GM19193 (cell line): Measurements from ENCODE around the gene TESK2.

ENCODE experiments used
- POLR2A ChIP-seq: IDR thresholded peaks from 4 replicates; pipeline ENCODE4 v1.6.1; 2011; ENCODE audit not compliant: insufficient read depth, insufficient read length; ENCODE audit errors: extremely low read depth

Gene TESK2

GRCh38 chr1:45378184-45378583 is 112.8 kb downstream of the TESK2 start:
- no peak for TF ChIP-seq POLR2A

- no peak for TF ChIP-seq POLR2A
Observed at GRCh38 chr1:45375104-45376090, 115.6 kb downstream of the TESK2 start.

GRCh38 chr1:45373573-45373972 is 117.4 kb downstream of the TESK2 start:
- TF ChIP-seq POLR2A = no peak

DNA sequence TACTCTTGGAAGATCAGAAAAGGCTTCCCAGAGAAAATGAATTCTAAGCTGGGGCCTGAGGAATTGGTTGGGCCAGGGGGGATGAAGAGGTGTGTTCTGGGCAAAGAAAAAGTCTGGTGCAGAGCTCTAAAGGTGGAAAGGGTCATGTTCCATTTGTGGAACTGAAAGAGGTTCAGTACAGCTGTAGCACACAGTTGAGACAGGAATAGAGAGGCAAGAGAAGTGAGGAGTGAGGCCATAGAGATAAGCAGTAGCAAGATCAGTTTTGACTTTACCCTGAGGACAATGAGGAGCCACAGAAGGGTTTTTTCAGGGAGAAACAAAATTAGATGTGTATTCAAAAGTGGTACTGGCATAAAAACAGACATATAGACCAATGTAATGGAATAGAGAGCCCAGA is 120.4 kb downstream of the TESK2 start:
- no peak for TF ChIP-seq POLR2A

- TF ChIP-seq POLR2A = no peak
Observed at GRCh38 chr1:45365051-45365450, 125.9 kb downstream of the TESK2 start.

GRCh38 chr1:45364294-45364693 is 126.7 kb downstream of the TESK2 start:
- no peak for TF ChIP-seq POLR2A

- no peak for TF ChIP-seq POLR2A
Observed at GRCh38 chr1:45359882-45360513, 131.0 kb downstream of the TESK2 start.

DNA sequence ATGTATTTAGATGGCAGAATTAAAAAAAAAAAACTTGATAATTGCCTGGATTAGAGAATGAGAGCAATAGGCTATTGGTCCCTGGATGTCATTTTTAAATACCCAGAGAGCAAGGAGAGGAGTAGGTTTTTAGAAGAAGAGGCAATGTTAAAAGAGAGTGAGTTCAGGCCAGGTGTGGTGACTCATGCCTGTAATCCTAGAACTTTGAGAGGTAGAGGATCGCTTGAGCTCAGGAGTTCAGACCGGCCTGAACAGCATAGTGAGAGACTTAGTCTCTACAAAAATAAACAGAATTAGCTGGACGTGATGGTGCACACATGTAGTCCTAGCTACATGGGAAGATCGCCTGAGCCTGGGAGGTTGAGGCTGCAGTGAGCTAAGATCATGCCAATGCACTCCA is 134.8 kb downstream of the TESK2 start:
- TF ChIP-seq POLR2A = no peak

DNA sequence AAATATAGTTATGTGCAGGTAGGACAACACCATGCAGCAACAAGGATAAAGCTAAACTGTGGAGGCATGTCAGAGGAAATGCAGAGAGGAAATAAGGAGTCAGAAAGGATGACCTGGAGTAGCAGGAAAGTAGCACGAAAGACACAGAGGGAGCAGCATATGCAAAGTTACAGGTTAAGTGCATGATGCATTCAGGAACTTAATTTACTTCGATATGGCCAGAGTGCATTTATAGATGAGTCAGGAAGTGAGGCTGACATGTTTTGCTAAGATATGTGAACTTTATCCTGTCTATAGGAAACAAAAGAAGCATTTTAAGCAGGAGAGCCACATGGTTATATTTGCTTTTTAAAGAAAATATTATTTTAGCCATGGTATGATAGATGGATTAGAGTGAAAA is 135.3 kb downstream of the TESK2 start:
- TF ChIP-seq POLR2A = no peak

GRCh38 chr1:45354838-45355237 is 136.1 kb downstream of the TESK2 start:
- no peak for TF ChIP-seq POLR2A

DNA sequence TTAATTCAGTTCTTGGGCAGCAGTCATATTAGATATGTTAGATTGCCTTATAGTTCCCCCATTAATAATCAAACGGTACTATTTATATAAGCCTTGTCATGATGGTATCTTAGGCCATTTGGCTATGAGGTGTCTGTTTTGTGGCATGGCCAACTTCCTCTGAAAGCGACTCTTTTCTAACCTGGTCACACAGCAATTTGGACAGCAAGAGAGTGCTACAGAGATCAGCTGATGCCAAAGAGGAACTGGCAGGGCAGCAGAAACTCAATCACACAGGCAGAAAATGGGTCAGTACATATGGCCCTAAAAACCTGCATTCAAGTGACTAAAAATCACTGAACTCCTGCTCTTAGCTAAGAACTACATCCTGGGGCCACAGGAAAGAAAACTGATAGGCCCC is 137.3 kb downstream of the TESK2 start:
- TF ChIP-seq POLR2A = no peak

DNA sequence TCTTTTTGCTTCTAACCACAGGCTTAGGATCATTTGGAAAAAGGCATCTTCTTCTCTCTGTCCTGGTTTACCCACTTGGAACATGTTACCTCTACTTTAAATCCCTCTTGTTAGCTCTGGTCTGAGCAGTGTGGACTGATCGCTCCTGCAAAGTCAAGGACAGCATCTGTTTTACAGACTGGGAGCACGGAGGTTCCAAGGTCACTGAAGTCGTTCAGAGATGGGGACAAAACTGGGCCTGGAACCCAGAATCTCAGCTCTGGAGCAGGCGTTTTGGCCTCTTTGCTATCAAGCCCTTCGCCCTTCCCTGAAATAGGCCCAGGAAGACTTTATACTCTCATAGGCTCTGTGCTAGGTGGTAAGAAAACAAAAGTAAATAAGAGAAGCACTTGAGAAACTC is 139.5 kb downstream of the TESK2 start:
- TF ChIP-seq POLR2A = no peak

GRCh38 chr1:45348966-45349677 is 141.8 kb downstream of the TESK2 start:
- TF ChIP-seq POLR2A = no peak

DNA sequence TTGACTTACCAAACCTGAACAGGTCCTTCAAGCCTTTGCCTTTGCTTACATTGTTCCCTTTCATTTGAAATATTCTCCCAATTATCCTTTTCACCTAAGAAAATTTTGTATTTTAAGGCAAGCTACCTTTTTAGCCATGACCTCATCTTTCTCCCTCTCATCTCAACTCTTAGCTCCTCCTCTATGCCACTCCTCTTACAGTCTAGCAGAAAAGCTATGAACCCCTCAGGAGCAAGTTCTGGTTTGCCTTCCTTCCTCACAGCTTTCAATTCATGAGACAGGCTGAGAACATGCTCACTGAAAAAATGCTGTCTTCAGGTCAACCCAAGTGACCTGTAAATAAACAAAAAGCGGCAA is 142.4 kb downstream of the TESK2 start:
- TF ChIP-seq POLR2A = no peak

DNA sequence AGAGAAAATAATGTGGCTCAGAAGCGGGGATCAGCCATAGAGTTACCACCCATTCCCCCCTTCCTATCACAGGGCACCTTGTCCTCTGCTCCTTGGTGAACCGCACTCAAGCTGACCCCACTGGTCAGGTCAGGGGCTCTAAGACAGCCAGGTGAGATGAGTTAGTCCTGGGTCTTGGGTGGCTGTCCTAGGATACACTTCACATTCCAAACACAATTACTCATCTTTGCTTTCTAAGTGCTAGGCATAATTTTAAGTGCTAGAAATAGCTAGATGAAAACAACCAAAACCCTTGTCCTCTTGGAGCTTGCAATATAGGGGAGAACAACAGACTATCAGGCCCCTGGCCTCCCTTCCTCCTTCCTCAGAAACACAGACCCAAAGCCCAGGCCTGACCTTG is 142.9 kb downstream of the TESK2 start:
- TF ChIP-seq POLR2A = no peak
